Stimulated activated CD4-positive, alpha-beta T cell treated with anti-CD3 and anti-CD28 coated beads, Interleukin-4, amount 100 ng/mL, for 1 hour (primary cell): ENCODE results near the gene PLCB1.

Experiments
- DNase-seq: peaks from one replicate; pipeline ENCODE4 v3.0.0-alpha.2; 2020

PLCB1 gene

DNA sequence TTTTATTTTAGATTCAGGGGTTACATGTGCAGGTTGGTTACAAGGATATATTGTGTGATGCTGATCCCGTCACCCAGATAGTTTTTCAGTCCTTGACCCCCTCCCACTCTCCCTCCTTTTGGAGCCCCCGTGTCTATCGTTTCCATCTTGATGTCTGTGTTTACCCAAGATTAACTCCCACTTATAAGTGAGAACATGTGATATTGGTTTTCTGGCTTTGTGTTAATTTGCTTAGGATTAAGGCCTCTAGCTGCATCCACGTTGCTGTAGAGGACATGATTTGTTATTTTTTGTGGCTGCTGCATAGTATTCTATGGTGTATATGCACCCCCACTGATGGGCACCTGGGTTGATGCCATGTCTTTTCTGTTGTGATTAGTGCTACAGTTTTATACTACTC lies 178.6 kb downstream of the PLCB1 start:
- no peak for DNase-seq

DNA sequence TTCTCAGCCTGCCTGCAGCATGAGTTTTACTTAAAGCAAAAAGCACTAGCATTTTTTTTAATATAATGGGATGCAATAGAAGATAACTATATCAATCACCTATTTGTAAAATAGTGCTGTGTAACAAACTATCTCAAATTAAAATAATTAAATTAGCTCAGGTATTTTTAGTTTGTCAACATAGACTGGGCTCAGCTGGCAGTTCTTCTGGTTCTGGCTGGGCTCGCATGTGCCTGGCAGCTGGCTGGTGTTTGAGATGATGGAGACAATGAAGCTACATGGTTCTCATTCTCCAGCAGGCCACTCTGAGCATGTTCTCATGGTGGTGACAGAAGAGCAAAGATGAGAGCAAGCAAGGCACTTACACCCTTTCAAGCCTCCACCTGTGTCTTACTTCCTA lies 181.0 kb downstream of the PLCB1 start:
- DNase-seq, result no peak

- DNase-seq, result no peak
Observed at GRCh38 chr20:8315639-8316573, 183.8 kb downstream of the PLCB1 start.

DNA sequence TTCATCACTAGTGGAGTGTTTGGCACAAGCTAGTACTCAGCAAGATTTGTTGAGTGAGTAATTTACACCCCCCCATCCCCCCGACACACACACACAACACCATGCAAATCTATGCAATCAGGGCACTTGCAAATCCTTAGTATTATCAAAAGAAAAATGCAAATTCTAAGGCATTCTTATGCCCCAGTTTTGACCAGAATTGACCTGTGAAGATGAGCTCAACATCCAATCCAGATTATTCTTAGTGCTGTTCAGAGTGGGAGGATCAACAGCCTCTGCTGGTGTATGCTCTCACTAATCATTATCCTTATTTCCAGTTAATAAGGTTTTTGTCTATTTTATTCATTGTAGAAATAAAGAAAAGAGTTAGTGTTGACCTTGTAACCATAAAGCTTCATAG lies 185.4 kb downstream of the PLCB1 start:
- DNase-seq, result no peak

DNA sequence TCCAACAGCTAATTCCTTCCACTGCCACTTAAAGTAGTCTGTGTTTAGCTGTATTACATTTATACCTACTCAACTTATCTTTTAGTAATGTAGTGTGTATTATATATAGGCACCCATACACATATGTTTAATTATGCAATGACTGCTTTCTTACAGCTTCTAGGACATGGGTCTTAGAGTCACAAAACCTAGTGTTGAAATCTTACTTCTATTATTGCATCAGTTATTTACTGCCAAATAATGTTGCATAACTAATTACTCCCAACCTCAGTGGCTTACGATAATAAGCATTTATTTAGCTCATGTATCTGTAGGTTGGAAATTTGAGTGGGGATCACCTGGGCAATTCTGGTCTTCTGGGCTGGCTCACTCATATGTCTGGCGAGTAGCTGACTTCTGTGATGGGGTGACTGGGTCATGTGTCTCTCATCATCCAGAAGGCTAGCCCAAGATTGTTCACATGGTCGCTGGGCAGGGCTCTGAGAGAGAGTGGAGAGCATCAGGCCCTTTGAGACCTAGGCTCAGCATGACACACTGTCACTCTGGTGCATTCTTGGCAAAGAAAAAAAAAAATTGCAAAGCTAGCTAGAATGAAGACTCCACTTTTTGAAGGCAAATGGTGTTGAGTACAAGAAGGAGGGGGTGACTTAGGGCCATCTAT lies 187.0 kb downstream of the PLCB1 start:
- no peak for DNase-seq

- no peak for DNase-seq
Observed at GRCh38 chr20:8320306-8320705, 188.2 kb downstream of the PLCB1 start.

- DNase-seq, result no peak
Observed at GRCh38 chr20:8321001-8321400, 188.9 kb downstream of the PLCB1 start.

DNA sequence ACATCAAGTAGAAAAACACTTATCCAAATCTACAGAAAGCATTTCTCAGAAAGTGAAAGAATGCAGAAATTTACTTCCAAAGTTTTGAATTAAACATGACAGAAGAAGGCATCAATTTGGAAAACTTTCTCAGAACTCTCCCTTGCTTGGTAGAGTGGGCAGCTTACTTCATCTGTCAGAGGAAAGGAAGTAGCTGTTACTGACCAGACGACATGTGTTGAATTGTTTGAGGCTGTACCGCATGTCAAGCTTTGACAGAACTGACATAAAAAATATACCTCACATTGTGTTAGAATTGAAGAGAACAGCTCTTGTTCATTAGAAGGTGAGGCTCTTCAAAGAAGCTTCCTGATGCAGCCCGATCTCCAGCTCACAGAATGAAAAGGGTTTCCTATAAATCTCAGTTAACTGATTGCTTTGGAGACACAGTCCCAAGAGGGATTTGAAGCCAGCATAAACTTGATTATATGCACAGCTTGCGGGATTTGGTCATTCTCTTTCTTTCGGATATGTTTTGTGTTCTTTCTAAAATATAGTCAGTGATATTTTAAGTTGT lies 190.7 kb downstream of the PLCB1 start:
- DNase-seq, result no peak

GRCh38 chr20:8326191-8326590 lies 194.1 kb downstream of the PLCB1 start:
- DNase-seq, result no peak

GRCh38 chr20:8326899-8327298 lies 194.8 kb downstream of the PLCB1 start:
- no peak for DNase-seq

GRCh38 chr20:8328189-8328588 lies 196.1 kb downstream of the PLCB1 start:
- DNase-seq, result no peak

DNA sequence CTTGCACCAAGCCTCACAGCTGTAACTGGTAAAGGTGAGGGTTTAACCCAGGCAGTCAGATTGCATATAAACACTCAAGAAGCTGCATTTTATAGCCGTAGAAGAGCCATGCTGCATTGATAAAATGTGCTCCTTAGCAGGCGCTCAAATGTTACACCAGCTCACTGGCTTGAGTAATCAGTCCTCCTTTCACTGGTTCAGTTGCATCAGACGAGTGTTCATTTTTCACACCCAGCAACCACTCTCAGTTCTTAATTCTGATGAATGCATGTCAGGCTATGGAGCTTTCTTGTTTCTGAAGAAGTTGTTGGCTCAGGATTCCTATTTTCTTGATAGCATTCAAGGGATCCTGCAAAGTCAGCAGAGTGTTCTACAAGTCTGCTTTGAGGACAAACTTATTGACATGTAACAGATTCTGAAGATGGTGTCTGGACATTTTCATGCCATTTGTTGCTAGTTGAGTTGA lies 198.3 kb downstream of the PLCB1 start:
- no peak for DNase-seq

GRCh38 chr20:8330785-8331695 lies 199.0 kb downstream of the PLCB1 start:
- no peak for DNase-seq

- no peak for DNase-seq
Observed at GRCh38 chr20:8331740-8332412, 199.8 kb downstream of the PLCB1 start.

DNA sequence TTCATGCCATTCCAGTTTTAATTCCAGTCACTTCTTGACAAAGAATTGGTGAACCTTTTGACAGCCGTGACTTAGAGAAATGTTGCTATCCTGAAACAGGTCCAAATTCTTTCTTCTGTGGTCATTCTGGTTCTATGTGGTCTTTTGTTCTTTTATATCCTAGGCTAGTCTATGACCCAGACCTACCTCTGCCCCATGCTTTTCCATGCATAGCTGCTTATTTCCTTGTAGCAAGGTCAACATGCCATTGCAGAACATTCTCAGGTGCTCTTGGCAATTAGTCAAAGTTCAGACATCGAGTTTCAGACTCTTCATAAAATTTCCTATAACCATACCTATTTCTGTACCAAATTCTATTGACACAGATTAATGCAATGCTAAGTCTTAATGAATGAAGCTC lies 202.6 kb downstream of the PLCB1 start:
- no peak for DNase-seq

GRCh38 chr20:8335059-8335458 lies 203.0 kb downstream of the PLCB1 start:
- no peak for DNase-seq

GRCh38 chr20:8335495-8336195 lies 203.6 kb downstream of the PLCB1 start:
- no peak for DNase-seq

- DNase-seq, result no peak
Observed at GRCh38 chr20:8339349-8339748, 207.3 kb downstream of the PLCB1 start.

DNA sequence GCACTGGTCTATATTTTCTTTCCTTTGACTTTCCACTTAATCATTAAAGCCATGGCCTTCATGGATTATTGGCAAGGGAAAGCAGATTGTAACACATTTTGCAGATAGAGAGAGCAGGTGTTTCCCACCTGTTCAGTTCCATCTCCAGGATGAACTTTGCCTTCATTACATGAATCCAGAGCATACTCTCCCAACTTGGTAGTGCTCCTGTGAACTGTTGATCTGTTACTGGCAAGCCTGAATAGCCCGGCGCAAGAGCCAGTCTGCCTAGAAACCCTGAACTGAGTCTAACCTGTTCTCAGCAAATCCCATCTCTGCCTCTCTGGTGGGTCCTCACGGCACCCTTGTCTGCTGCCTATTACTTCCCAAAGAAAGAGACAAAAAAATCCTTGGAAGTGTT lies 210.3 kb downstream of the PLCB1 start:
- DNase-seq, result no peak

DNA sequence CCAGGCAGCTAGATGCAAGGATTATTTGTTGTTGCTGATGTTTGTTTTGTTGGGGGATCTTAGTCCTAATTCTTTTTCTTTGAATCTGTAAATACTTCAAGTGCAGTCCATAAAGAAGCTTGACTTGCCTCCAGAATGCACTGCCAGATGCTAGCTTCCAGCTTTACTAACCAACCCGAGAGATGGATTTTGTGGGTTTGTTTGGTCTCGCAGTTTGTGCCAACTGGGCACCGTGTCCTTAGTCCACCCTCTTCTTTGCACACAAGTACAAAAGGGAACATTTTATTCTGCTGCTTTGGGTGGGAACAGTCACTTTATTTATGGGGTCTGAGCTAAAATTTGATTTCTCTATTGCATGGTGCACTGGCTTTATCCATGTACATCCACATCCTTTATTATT lies 212.0 kb downstream of the PLCB1 start:
- DNase-seq, result no peak

DNA sequence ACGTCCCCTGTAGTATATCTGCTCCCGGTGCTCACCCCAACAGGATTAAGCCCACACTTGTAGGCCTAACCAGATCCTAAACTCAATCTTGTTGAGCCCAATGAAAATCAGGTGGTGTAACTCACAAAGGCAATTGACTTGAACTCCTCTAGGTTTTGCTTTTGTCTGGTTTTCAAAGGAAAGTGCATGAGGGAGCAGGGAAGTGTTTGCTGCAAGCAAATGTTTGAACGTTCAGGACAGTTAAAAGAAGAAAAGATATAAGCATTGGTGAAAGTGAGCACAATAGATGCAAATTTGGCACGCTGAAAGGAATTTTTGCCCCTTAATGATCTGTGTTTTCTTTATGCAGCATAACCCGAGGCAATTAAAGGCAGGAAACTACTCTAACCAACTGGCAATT lies 212.6 kb downstream of the PLCB1 start:
- no peak for DNase-seq
